MCF 10A (cell line): ENCODE data around the gene LARP1B. TPM values are rescaled to one million over a fixed set of nuclear protein-coding genes. Genes with fewer than 3 reads are reported as not detected.

Experiments used
- BruUV-seq: library from RNA; stranded (reverse); fragments of 400-500 nt; replicated peaks from 2 replicates; lab custom pipeline; 2021; lab: Mats Ljungman, UMichigan
- CTCF ChIA-PET: fragments of 300-600 bp; sonication (Branson Sonifier 250); formaldehyde crosslinking; extraction: SDS; loops from one replicate; lab custom pipeline; 2021; ENCODE audit warnings: antibody characterized with exemption, inconsistent platforms; lab: Yijun Ruan, JAX
- POLR2A ChIA-PET: fragments of 300-600, 350-650 bp; sonication (Branson Sonifier 250); formaldehyde crosslinking; extraction: SDS; loops from one replicate; lab custom pipeline; 2020; ENCODE audit warnings: antibody characterized with exemption, inconsistent platforms; lab: Yijun Ruan, JAX
- DNase-seq: peaks from one replicate; pipeline ENCODE4 v3.0.0-alpha.2; 2018; ENCODE audit not compliant: unreplicated experiment
- H3K27ac Mint-ChIP-seq: one replicate; pipeline ENCODE4 v1.8.0; 2022; ENCODE audit warnings: mild to moderate bottlenecking, low read depth, mixed read lengths; ENCODE audit not compliant: unreplicated experiment
- H3K27me3 Mint-ChIP-seq: one replicate; pipeline ENCODE4 v1.8.0; 2022; ENCODE audit warnings: mixed read lengths; ENCODE audit not compliant: insufficient read depth, unreplicated experiment
- H3K36me3 Mint-ChIP-seq: one replicate; pipeline ENCODE4 v1.8.0; 2022; ENCODE audit warnings: mild to moderate bottlenecking, moderate library complexity, mixed read lengths; ENCODE audit not compliant: insufficient read depth, unreplicated experiment
- H3K4me1 Mint-ChIP-seq: one replicate; pipeline ENCODE4 v1.8.0; 2022; ENCODE audit warnings: mixed read lengths; ENCODE audit not compliant: insufficient read depth, unreplicated experiment
- H3K4me3 Mint-ChIP-seq: one replicate; pipeline ENCODE4 v1.8.0; 2022; ENCODE audit warnings: mild to moderate bottlenecking, moderate library complexity, mixed read lengths; ENCODE audit not compliant: unreplicated experiment
- H3K9me3 Mint-ChIP-seq: one replicate; pipeline ENCODE4 v1.8.0; 2022; ENCODE audit warnings: mixed read lengths; ENCODE audit not compliant: unreplicated experiment
- CTCF ChIP-seq: fragments of 200-600 bp; IDR thresholded peaks from one replicate; pipeline ENCODE4 v1.8.0; 2022; ENCODE audit warnings: antibody characterized with exemption, mild to moderate bottlenecking; ENCODE audit not compliant: unreplicated experiment
- intact Hi-C: fragments of 100-400 bp; cut with micrococcal nuclease; formaldehyde crosslinking; loops from 2 replicates; pipeline ENCODE4 v1.14.1; 2022
- total RNA-seq: library from RNA; stranded (reverse); gene quantifications from 2 replicates; pipeline ENCODE4 v1.2.3, GENCODE V29; 2022

Gene LARP1B
- total RNA-seq, 1 experiment from 2014 or later: 62.8 TPM

- no peak for DNase-seq
- no peaks in the 10 kb centered on the region for H3K9me3 Mint-ChIP-seq
- H3K36me3 Mint-ChIP-seq: no peaks in the 10 kb centered on the region
- no peaks in the 10 kb centered on the region for H3K4me1 Mint-ChIP-seq
- intact Hi-C loops: loop anchor here (5.0 to 10.0 kb wide), 2 partner anchors 66 to 203 kb away; partner anchors contain the start of gene PGRMC2
- no peak overlapping the region for H3K27ac Mint-ChIP-seq
- TF ChIP-seq CTCF: no peak
- ChIA-PET CTCF (interaction anchor here (0.6 to 1.1 kb wide), 3 partner anchors 13 to 31 kb away, joined by 3 read pairs; no protein-coding TSS in a partner anchor), POLR2A (no interaction called here)
- H3K27me3 Mint-ChIP-seq: no peaks in the 10 kb centered on the region
- no peak overlapping the region for H3K4me3 Mint-ChIP-seq
- no TSS peak for BruUV-seq
Observed at GRCh38 chr4:128221586-128221985, 160.5 kb downstream of the LARP1B start.

GRCh38 chr4:128225148-128225547, 164.0 kb downstream of the LARP1B start:
- TF ChIP-seq CTCF: no peak
- Mint-ChIP-seq H3K4me1 (peaks cover 13% of the 10 kb centered on the region), H3K9me3 (no peaks in the 10 kb centered on the region), H3K36me3 (no peaks in the 10 kb centered on the region), H3K27ac (no peak overlapping the region), H3K4me3 (no peak overlapping the region), H3K27me3 (no peaks in the 10 kb centered on the region)
- DNase-seq: no peak
- CTCF ChIA-PET: interaction anchor here (0.6 to 1.4 kb wide), 4 partner anchors 28 to 257 kb away, joined by 3 to 5 read pairs (median 4); no protein-coding TSS in a partner anchor
- POLR2A ChIA-PET: interaction anchor here (1.4 to 1.5 kb wide), 2 partner anchors 11 to 16 kb away, joined by 4 read pairs; no protein-coding TSS in a partner anchor
- BruUV-seq: no TSS peak
- intact Hi-C loops: loop anchor here (10.0 kb wide), 1 partner anchor 200 kb away; no protein-coding TSS in a partner anchor

GRCh38 chr4:128227991-128228571, 167.0 kb downstream of the LARP1B start:
- POLR2A ChIA-PET: interaction anchor here (0.6 kb wide), 1 partner anchor 9 kb away, joined by 6 read pairs; no protein-coding TSS in a partner anchor
- H3K36me3 Mint-ChIP-seq: no peaks in the 10 kb centered on the region
- no peak overlapping the region for H3K27ac Mint-ChIP-seq
- DNase-seq: no peak
- H3K4me3 Mint-ChIP-seq: no peak overlapping the region
- no peaks in the 10 kb centered on the region for H3K27me3 Mint-ChIP-seq
- intact Hi-C loops: loop anchor here (10.0 kb wide), 1 partner anchor 197 kb away; no protein-coding TSS in a partner anchor
- peaks cover 13% of the 10 kb centered on the region for H3K4me1 Mint-ChIP-seq
- TF ChIP-seq CTCF: no peak
- no peaks in the 10 kb centered on the region for H3K9me3 Mint-ChIP-seq
- CTCF ChIA-PET: no interaction called here
- BruUV-seq: no TSS peak
